Right ventricle myocardium superior (tissue), 1 donor: ENCODE data around the gene BLOC1S3. TPM values are rescaled to one million over a fixed set of nuclear protein-coding genes. Genes with fewer than 3 reads are reported as not detected.

Experiments used
- ATAC-seq: fragments of 200-7000 bp; cut with Tn5 transposase; one replicate; pipeline ENCODE4 v1.9.1; 2020; ENCODE audit warnings: mild to moderate bottlenecking; ENCODE audit not compliant: poor library complexity
- DNase-seq: peaks from one replicate; pipeline ENCODE4 v3.0.0-alpha.2; 2020
- intact Hi-C: fragments of 100-400 bp; cut with DNase I; formaldehyde crosslinking; loops from one replicate; pipeline ENCODE4 v1.11.2; 2022
- long read RNA-seq: library from polyadenylated mRNA; unstranded; transcript quantifications from one replicate; pipeline ENCODE4 v2.0.0, GENCODE V29; 2021
- total RNA-seq: library from RNA; stranded (reverse); fragmentation: NEBNext Ultra II Directional; extraction: Animal tissue kit (Norgen Biotek cat#: 25700); gene quantifications from one replicate; pipeline ENCODE4 v1.2.1, GENCODE V29; 2021
- donor health status: DM: no; HTN: yes; CAD: no; lungs with severe emphysema.

The BLOC1S3 gene, protein sequence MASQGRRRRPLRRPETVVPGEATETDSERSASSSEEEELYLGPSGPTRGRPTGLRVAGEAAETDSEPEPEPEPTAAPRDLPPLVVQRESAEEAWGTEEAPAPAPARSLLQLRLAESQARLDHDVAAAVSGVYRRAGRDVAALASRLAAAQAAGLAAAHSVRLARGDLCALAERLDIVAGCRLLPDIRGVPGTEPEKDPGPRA
- total RNA-seq, result 3.6 TPM
- long read RNA-seq, result 0 reads

DNA sequence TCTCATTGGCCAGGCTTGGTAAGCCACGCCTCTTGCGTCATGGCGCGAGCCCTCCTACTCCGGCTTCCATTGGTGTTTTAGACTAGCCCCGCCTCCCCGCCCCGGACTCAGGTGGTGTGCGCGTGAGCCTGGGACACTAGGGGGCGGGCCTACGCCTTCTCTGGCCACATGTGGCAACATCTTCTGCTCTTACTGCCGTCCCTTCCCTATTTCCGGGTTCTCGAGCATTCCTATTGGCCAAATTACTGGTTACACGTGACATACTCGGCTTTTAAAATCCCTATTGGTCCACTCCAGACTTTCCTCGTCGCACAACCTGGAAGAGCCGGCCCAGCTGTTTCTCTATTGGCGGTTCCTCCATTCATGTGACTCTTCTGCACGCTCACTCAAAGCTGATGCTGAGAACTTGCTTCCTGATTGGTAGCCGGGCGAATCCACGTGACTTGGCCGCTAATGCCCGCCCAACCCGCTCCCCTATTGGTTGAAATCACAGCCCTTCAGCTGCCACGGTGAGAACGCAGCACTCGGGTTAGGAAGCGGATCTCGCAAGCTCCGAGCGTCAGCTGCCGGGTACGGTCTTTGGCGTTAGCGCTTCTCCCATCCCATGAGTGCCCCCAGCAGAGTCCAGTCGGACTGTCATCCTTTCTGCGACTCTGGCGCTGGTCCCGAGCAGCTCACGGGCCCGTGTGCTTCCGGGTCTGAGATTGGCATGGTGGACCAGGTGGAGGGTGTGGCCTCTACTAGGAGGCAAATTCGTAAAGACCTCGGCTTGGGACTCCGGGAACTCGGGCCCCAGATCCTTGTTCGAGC, at the start of gene BLOC1S3:
TSS of gene BLOC1S3 (plus strand) at position 523 of the 810 bp plus-strand sequence. CDS start 513 bp downstream, outside the sequence.
- peak; percentile 100 for DNase-seq
- ATAC-seq, result peak; percentile 98
- intact Hi-C loops, result loop anchor here (5.0 kb wide), 1 partner anchor 86 kb away; the partner anchor contains the start of gene PPP1R37

DNA sequence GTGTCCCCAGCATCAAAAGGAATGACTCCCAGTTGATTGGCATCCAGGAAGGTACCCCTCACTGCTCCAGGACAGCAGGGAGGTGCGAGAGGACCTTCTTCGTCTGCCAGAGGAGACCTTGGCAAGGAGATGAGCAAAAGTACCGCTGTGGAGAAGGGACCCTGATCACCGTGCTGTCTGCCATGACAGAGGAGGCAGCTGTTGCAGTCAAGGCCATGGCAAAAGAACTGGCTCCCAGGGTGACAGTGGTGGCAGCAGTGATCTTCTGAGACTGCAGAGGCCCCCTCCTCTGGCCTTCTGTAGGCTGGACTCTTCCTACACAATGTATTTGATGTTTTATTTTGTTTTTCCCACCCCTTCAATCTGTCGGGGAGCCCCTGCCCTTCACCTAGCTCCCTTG, 49.8 kb upstream of the BLOC1S3 start:
- DNase-seq (no peak), ATAC-seq (no peak)
- intact Hi-C loops, result no loop called here

DNA sequence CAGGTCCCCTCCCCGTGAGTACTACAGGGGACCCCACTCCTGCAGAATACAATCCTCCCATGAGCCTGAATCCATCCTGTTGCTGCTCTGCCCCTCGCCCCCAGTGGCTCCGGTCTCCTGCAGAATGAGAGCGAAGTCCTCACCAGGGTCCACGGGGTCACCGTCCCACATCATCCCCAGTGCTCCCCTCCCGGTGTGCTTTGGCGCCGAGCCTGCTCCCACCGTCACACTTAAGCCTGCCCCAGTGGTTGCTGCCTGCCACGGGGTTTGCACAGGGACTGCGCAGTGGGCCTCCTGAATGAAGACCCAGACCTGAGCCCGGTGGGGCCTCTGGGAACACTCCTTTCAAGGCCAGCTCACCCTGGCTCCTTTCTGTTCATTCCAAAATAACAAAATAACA, 48.3 kb upstream of the BLOC1S3 start:
- DNase-seq (no peak), ATAC-seq (no peak)
- intact Hi-C loops, result no loop called here

DNA sequence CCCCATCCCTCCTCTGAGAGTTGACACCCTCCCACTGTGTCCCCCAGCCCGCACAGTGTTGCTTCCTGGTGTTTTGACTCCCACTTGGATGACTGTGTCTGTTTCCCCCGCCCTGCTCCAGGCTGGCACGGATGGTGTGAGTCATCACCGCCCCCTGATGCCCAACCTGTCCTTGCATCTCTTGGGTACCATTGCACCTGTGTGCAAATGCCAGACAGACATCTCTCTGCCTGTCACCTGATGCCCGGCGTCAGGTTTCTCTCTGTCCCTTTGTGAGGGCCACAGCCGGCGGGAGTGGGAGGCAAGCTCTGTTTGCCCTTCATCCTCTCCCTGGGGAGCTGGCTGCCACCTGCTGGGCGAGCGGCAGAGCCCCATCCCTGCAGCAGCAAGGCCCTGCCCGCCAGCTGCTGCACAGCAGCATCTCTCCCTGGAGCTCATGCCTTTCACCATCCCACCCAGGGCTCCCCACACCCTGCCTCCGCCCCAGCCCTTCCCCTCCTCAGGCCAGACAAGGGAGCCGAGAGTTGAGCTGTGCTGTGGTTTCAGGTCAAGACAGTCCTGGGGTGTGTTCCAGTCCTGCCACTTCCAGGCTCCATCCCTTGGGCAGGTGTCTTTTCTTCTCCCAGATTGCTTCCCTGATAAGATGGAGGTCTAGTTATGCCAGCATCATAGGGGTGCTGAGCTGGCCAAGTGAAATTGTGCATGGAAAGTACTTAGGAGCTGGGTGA, 47.5 kb upstream of the BLOC1S3 start:
- intact Hi-C loops, result no loop called here
- ATAC-seq (no peak), DNase-seq (no peak)

DNA sequence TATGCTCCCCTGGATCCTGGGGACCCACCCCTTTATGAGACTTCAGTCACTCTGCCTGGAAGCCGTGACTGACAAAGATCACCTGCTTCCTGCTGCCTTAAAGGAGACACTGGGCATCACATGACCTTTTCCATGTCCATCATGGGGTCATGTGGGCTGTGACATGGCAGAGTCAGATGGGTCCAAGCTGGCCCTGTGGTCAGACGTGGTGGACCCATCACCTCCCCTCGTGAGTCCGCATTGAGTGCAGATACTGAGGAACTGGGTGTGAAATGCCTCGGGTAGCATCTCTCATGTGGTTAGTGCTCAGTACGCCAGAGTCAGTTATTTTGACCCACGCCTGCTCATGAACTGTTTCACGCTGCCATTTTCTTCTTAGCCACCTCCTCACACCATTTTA, 44.9 kb upstream of the BLOC1S3 start:
- intact Hi-C loops, result no loop called here
- no peak for ATAC-seq
- DNase-seq, result no peak

DNA sequence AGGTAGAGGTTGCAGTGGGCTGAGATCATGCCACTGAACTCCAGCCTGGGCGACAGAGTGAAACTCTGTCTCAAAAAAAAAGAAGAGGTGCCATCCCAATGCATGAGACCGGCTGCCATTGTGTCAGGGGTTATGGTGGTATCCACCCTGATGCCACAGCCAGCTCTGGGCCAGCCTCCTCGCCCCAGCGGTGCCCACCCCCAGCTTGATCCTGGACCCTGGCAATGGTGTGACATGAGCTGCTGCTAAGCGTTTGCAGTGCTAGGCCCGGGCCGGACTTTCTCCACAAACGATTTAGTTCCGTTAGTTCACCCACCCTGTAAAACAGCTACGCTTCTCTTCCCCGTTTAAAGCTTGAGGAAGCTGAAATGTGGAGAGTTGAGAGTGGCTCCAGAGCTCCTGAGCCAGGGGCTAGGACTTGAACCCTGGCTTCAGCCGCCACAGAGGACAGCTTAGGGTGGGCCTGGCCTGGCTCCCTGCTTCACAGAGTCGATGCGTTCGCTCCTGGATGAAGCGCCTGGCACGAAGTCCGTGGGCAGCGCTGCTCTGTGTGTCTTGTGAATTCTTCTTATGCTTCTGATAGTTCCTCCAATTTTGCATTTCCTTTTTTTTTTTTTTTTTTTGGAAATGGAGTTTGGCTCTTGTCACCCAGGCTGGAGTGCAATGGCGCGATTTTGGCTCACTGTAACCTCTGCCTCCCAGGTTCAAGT, 43.3 kb upstream of the BLOC1S3 start:
- DNase-seq (no peak), ATAC-seq (no peak)
- intact Hi-C loops, result no loop called here

DNA sequence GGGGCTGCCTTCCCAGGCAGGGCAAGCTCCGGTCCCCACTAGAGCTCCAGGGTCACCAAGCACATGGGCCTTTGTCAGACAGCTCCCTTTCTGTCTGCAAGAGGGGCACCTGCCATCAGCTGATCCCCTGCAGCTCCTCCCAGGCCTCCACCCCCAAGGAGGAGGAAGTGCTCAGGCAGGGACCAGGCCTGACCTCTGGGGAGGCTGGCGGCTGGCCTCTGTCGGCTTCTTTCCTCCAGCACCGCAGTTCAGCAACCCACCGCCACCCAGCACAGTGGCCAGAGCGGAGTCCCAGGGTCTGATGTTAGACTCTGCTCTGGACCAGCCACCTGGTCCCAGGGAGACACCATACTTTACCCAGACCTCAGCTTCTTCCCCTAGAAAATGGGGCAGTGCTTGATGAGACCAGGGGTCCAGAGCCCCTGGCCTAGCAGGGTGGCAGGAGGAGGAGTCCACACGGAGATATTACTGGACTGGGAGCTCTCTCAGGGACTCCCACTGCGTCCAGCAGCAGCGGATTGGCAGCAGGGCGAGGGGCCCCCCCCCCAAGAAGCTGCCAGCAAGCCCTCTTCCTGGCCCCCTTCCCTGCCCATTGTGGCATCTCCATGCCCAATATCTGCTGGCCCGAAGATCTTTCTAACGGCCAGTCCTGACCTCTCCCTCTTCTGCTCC, 41.9 kb upstream of the BLOC1S3 start:
- DNase-seq, result no peak
- no peak for ATAC-seq
- intact Hi-C loops, result no loop called here

DNA sequence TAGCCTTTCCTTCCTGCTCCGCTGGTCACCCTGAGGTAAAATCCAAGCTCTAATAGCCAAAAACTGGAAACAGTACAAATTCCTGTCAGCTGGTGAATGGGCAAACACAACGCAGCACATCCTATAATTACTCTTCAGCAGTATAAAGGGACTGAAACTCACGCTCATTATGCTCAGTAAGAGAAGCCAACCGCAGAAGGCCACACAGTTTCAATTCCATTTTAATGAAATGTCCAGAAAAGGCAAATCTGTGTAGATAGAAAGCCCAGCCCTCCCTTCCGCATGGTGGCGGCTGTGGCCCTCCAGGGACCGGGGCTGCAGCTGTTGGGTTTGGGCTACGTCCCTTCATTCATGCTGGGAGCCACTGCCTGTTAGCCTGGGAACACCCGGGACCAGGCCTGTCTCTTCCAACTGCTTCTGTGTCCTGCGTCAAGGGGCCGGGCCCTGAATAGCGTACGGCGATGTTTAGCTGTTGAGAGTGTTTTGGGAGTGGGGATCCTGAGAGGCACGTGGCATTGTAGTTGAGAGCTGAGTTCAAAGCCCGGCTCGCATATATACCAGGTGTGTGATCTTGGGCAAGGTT, 41.3 kb upstream of the BLOC1S3 start:
- DNase-seq (peak; percentile 74), ATAC-seq (peak; percentile 90)
- intact Hi-C loops, result no loop called here

DNA sequence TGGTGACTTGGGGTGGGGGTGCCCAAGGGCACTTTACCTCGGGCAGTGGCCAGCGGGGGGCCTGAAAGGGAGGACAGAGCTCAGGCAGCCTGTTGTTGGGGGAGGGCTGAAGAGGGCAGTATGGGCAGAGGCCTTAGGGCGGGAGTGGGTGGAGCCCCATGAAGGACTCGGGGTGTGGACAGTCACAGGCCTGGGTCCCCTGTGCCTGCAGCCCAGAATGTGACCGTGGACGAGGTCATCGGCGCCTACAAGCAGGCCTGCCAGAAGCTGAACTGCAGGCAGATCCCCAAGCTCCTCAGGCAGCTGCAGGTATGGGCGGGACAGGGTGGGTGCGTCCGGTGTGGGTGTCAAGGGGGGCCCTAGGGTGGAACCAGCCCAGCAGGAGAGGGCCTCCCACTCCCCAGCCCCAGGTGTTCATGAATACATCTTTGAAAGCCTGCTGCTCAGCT, 40.3 kb upstream of the BLOC1S3 start:
- ATAC-seq (no peak), DNase-seq (no peak)
- intact Hi-C loops, result no loop called here

DNA sequence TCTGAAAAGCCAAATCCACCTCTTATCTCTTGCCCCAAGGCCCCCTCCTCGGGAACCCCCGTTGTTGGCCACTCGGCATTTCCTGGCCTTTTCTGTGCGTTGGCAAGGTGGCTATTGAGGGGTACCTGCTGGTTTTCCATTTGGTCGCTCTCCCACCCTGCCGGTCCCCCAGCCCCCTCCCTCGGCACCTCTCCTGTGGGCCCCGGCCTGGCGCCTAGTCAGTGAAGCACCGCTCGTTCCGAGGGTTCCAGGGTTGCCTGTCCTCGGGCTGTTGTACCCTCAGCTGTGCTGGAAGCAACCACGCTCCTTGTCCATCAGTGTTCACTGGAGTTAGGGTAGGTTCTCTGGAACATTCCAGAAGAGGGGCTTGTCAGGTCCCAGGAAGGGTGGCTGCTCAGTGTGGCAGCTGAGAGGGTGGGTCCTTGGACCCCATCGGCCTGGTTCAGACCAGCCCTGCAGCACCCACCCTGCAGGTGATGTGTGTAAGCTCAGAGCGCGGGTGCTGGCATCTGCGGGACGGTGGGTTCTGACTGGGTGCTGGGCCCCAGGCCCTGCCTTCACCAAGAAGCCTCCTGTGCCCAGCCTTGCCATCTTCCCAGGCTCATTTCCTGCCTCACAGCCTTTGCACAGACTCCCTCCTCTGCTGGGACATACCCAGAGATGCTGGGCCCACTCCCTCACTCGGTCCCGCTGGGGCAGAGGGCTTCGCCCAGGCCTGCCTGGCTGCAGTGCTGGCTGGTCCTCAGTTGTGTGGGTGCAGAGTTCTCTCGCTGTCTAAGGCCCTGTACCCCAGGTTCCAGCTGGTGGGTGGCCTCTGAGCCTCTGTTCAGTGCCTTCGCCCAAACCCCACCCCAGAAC, 39.1 kb upstream of the BLOC1S3 start:
- ATAC-seq (no peak), DNase-seq (no peak)
- intact Hi-C loops, result no loop called here

DNA sequence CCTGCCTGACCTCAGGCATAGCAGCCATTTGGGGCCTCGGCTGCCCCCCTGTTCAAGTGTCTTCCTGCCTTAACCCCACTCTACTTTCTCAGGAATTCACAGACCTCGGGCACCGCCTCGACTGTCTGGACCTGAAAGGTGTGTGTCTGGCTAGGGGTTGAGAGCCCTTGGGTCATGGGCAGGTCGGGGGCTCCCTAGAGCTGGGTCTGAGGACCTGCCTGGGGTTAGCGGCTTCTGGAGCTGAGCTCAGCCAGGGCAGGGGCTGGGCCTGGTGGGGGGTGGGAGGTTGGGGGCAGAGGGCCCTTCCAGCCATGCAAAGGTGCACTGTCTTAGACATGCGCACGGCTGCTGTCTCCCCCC, 38.5 kb upstream of the BLOC1S3 start:
- DNase-seq, result no peak
- ATAC-seq, result no peak
- intact Hi-C loops, result no loop called here

DNA sequence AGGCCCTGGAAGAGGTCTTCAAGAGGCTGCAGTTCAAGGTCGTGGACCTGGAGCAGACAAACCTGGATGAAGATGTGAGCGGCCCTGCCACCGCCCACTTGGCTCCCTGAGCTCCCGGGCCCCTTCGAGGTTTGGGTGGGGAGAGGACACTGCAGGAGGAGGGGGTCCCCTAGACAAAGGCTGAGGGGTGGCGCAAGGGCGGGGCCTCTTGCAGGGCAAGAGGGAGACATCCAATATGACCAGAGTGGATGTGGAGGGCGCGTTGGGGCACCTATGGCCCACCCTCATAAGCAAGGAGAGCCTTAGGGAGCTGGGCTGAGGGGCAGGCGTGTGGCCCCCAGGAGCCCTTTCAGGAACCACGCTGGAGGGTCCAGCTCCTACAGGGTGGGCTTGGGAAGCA, 38.1 kb upstream of the BLOC1S3 start:
- no peak for DNase-seq
- intact Hi-C loops, result no loop called here
- no peak for ATAC-seq

DNA sequence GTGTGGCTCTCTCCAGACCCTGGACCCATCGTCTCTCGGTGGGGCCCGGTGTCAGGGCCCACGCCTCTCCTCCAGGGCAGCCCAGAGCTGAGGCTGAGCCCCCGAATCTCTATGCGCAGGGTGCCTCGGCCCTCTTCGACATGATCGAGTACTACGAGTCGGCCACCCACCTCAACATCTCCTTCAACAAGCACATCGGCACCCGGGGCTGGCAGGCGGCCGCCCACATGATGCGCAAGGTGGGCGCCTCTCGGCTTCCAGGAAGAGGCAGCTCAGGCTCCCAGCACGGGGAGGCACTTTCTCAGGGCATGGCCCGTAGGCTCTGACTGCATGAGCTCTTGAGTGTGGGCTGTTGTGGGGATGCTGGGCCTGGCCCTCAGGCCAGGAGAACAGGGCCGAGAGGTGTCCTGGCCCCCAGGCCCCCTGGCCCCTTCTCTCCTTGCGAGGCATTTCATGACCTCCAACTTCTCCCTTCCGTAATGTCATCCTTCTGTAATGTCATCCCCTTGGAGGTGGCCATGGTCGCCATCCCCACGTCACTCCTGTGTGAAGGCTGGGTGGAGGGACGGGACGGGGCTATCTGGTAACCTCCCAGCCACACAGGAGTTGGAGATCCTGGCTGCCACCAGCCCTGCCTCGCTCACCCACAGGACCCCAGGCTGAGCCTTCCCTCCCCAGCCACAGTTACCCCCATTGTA, 37.2 kb upstream of the BLOC1S3 start:
- intact Hi-C loops, result no loop called here
- ATAC-seq (no peak), DNase-seq (no peak)

DNA sequence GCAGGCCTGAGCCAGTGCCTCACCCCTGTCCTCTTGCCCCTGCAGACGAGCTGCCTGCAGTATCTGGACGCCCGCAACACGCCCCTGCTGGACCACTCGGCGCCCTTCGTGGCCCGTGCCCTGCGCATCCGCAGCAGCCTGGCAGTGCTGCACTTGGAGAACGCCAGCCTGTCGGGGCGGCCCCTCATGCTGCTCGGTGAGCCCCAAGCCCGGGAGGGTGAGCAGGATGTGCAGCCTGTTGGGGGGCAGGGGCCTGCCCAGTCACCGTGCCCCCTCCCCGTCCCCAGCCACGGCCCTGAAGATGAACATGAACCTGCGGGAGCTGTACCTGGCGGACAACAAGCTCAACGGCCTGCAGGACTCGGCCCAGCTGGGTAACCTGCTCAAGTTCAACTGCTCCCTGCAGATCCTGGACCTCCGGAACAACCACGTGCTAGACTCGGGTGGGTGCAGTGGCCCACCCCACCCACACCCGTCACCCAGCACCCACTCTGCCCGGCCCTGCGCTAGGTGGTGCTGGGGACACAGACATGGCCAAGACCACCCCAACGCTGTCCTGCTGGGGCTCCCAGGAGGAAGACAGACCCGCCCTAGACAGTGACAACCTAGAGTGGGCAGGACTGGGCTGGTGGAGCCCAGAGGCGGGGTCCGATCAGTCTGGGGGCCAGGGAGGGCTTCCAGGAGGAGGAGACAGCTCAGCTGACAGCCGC, 36.4 kb upstream of the BLOC1S3 start:
- DNase-seq, result no peak
- ATAC-seq, result no peak
- intact Hi-C loops, result no loop called here

DNA sequence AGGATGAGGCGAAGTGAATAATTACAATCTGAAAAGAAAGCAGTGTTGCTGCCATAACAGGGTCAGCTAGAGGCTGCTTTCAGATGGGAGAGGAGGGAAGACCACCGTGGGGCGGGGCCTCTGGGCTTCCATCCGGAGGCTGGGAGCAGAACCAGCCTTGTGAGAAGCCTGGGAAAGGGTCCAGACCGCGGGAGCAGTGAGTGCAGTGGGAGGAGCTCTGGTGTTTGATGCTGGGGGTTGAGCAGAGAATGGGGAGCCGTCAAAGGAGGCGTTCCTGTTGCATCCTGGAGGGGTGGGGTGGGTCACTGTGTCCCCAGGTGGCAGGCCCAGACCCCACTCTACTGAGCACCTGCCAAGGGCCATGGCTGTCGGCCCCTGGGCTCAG, 35.9 kb upstream of the BLOC1S3 start:
- intact Hi-C loops, result no loop called here
- DNase-seq, result no peak
- ATAC-seq, result no peak
